Measurements from ENCODE around the gene MAGEB4. TPM values are rescaled to one million over a fixed set of nuclear protein-coding genes. Genes with fewer than 3 reads are reported as not detected.
"Not testable (repeated sequence)": the region's sequence is repeated elsewhere in the genome, so short reads cannot be mapped to it uniquely, and the experiment has no call there.

Gene MAGEB4
- not detected for polyA plus RNA-seq (2013, experiment 1 of 2; ENCODE audit: insufficient read length)
- polyA plus RNA-seq (2013, experiment 2 of 2; ENCODE audit: insufficient read length), result not detected

GRCh38 chrX:30241724-30242415 is at the start of gene MAGEB4:
MAGEB4 (plus strand) TSS chrX:30242000; CDS start chrX:30242136, 136 bp downstream.
- DNase-seq, result no peak

GRCh38 chrX:30193910-30194309 is 47.9 kb upstream of the MAGEB4 start:
- DNase-seq, result not testable (repeated sequence)

DNA sequence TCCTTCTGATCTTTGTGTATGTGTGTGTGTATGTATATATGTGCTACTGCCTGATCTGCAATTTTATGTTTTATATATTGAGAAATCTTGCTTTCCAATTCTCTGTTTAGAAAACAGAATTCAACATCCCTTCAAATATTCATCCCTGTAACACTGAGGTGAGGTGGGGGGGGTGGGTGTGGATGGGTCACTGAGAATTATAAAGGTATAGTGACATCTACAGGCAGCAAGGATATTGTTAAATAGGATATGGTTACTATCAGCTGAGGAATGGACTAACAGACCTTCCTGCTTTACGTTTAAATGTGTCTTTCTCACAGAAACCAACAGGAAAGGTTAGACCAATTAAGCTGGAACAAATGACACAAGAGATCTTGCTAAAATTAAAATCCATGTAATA is 45.5 kb upstream of the MAGEB4 start:
- peak; percentile 3 for DNase-seq

DNA sequence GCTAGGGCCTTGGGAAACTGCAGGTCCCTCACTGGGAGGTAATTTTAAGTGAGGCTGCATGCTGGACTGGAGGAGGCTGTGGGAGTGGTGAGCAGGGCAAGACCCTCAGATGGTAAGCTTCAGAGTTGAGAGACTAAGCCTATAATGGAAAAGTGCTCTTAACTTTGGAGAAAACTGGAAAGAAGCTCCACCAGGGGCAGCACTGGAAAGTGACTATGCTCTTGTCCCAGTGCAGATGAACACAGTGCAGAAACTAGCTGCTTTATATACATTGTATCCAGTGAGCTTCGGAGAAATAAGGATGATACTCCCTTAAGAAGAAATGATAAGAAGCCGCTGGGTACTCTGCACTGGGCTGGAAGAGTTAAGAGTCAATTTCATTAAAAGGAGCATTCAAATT is 29.6 kb upstream of the MAGEB4 start:
- no peak for DNase-seq

GRCh38 chrX:30215357-30215843 is 26.4 kb upstream of the MAGEB4 start, which contains the start of gene MAGEB2:
MAGEB2 (plus strand) TSS chrX:30215563; CDS start chrX:30218581, 3,018 bp downstream.
- DNase-seq, result no peak

GRCh38 chrX:30217465-30217864 is 24.3 kb upstream of the MAGEB4 start:
- no peak for DNase-seq

DNA sequence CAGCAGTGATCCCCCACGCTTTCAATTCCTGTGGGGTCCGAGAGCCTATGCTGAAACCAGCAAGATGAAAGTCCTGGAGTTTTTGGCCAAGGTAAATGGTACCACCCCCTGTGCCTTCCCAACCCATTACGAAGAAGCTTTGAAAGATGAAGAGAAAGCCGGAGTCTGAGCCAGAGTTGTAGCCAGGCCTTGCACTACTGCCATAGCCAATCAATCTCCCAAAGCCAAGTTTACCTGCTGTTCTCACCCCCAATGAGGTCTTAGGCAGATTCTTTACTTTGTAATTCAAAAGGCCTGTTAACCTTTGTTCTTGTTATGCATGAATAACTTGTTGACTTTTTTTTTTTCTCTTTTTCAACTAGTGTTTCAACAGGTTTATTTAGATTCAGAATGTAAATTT is 22.4 kb upstream of the MAGEB4 start:
- DNase-seq, result no peak

- no peak for DNase-seq
Measured at GRCh38 chrX:30220661-30221060, 21.1 kb upstream of the MAGEB4 start.

- no peak for DNase-seq
Measured at GRCh38 chrX:30224536-30224935, 17.3 kb upstream of the MAGEB4 start.

GRCh38 chrX:30228526-30228925 is 13.3 kb upstream of the MAGEB4 start:
- DNase-seq, result no peak

DNA sequence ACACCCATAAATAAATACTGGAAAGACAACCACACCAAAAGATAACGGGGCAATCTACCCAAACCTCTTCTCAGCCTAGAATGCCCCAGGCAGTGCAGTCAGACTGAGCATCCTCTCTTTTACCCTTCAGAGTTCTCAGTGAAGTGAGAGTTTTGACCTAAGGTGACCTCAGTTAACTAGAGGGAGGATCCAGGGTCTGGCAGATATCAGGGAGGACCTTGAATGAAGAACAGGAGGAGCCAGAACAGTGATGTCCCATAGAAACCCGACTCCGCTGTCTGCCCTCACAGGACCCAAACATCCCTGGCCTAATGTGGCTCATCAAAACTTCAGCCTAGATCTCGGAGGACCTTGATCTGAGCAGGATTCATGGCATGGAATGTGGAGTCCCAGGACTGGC is 11.4 kb upstream of the MAGEB4 start, which contains the start of gene MAGEB3:
Gene MAGEB3, plus strand, starts transcription at position 263 of the 400 bp plus-strand sequence. CDS start 5,268 bp downstream, outside the sequence.
- no peak for DNase-seq

GRCh38 chrX:30246769-30247489 is 5.1 kb downstream of the MAGEB4 start, which contains the start of gene MAGEB1:
MAGEB1 (plus strand) TSS chrX:30247146; CDS start chrX:30250494, 3,348 bp downstream.
- DNase-seq, result no peak

- no peak for DNase-seq
Measured at GRCh38 chrX:30248854-30249253, 7.1 kb downstream of the MAGEB4 start.

DNA sequence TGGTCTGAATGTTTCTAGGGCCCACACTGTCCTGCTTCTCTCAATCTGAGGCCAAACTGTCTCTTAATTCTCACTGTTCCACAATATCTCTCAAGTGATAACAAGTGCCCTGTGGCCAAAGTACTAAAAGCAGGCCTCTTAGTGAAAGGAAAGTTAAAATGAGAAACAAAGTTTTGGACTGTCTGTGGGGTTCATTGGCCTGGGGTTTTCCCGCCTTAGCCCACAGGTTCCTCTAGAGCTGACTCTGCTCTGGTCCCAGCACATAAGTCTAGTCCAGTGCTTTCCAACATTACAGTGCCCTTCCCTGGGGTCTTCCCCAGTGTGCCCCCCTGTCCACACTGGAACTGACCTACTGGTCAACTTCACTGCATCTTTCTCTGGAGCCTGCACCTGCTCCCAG is 11.5 kb downstream of the MAGEB4 start:
- no peak for DNase-seq

GRCh38 chrX:30259927-30260326 is 18.1 kb downstream of the MAGEB4 start:
- DNase-seq, result no peak

DNA sequence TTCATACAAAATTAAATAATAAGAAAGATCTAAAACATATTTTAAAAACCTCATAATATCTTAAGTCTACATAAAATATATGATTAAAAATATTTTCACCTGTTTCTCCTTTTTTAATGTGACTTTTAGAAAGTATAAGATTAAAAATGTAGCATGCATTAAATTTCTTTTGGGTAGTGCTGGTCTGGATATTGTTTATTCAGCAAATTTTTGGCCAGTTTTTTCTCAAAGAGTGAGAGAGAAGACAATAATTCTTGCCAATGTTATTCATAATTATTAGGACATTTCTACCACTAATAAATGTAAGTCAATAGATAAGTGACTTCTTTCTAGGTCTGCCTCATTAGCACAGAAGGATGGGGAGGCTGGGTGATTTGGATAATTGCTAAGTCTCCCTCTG is 19.2 kb downstream of the MAGEB4 start:
- no peak for DNase-seq

GRCh38 chrX:30262763-30263162 is 21.0 kb downstream of the MAGEB4 start:
- DNase-seq, result no peak

GRCh38 chrX:30270639-30271038 is 28.8 kb downstream of the MAGEB4 start:
- DNase-seq, result no peak

- DNase-seq, result peak; percentile 14
Measured at GRCh38 chrX:30275498-30275897, 33.7 kb downstream of the MAGEB4 start.

DNA sequence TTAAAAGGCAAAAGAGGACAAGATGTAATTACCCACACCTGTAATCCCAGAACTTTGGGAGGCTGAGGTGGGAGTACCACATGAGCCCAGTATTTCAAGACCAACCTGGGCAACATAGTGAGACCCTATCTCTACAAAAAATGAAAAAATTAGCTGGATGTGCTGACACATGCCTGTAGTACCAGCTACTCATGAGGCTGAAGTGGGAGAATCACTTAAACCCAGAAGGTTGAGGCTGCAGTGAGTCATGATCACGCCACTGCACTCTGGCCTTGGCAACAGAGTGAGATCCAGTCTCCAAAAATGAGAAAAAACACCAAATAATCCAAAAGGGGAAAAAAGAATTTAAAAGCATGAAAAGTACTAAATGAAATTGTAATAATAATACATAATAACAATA is 36.6 kb downstream of the MAGEB4 start:
- no peak for DNase-seq

DNA sequence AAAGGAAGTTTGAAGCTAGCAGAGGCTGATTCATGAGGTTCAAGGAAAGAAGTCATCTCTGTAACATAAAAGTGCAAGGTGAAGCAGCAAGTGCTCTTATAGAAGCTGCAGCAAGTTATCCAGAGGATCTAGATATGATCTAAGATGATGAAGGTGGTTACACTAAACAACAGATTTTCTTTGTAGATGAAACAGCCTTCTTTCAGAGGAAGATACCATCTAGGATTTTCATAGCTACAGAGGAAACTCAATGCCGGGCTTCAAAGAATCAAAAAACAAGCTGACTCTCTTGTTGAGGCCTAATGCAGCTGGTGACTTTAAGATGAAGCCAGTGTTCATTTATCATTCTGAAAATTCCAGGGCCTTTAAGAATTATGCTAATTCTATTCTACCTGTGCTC is 38.6 kb downstream of the MAGEB4 start:
- no peak for DNase-seq

GRCh38 chrX:30282527-30282926 is 40.7 kb downstream of the MAGEB4 start:
- no peak for DNase-seq

- DNase-seq, result peak; percentile 87
Measured at GRCh38 chrX:30283456-30284200, 41.8 kb downstream of the MAGEB4 start.
